PC-3 (cell line): ENCODE measurements around the gene PREX1.

ENCODE experiments used
- EZH2 ChIP-seq: fragments of 300-600 bp; sonication (generic); IDR thresholded peaks from one replicate; pipeline ENCODE4 v1.6.1; 2017; ENCODE audit warnings: antibody characterized with exemption, mild to moderate bottlenecking, low read length; ENCODE audit not compliant: unreplicated experiment
- TF ChIP-seq, protein P1 (sequence below): fragments of 300-600 bp; sonication (generic); conservative IDR thresholded peaks from 2 replicates; pipeline ENCODE4 v1.5.1; 2017; ENCODE audit warnings: antibody characterized with exemption, low read depth, mild to moderate bottlenecking, low read length

DNA sequence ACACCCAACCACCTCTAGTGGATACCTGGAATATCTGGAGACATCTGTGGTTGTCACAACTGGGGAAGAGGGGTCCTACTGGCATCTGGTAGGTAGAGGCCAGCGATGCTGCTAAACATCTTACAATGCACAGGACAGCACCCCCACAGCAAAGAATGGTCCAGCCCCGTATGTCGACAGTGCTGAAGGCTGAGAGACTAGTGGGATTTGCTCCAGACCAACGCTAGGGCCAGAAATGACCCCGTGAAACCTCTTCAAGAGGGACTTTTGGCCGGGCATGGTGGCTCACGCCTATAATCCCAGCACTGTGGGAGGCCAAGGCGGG is 7.2 kb downstream of the PREX1 start:
- TF ChIP-seq, protein P1, sequence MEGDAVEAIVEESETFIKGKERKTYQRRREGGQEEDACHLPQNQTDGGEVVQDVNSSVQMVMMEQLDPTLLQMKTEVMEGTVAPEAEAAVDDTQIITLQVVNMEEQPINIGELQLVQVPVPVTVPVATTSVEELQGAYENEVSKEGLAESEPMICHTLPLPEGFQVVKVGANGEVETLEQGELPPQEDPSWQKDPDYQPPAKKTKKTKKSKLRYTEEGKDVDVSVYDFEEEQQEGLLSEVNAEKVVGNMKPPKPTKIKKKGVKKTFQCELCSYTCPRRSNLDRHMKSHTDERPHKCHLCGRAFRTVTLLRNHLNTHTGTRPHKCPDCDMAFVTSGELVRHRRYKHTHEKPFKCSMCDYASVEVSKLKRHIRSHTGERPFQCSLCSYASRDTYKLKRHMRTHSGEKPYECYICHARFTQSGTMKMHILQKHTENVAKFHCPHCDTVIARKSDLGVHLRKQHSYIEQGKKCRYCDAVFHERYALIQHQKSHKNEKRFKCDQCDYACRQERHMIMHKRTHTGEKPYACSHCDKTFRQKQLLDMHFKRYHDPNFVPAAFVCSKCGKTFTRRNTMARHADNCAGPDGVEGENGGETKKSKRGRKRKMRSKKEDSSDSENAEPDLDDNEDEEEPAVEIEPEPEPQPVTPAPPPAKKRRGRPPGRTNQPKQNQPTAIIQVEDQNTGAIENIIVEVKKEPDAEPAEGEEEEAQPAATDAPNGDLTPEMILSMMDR, result no peak
- TF ChIP-seq EZH2, result no peak
